MCF 10A (cell line): ENCODE data around the gene PLEKHA7. TPM values are rescaled to one million over a fixed set of nuclear protein-coding genes. Genes with fewer than 3 reads are reported as not detected.
"Not testable (repeated sequence)": the region's sequence is repeated elsewhere in the genome, so short reads cannot be mapped to it uniquely, and the experiment has no call there.

ENCODE experiments used
- BruUV-seq: library from RNA; stranded (reverse); fragments of 400-500 nt; replicated peaks from 2 replicates; lab custom pipeline; 2021; lab: Mats Ljungman, UMichigan
- CTCF ChIA-PET: fragments of 300-600 bp; sonication (Branson Sonifier 250); formaldehyde crosslinking; extraction: SDS; loops from one replicate; lab custom pipeline; 2021; ENCODE audit warnings: antibody characterized with exemption, inconsistent platforms; lab: Yijun Ruan, JAX
- POLR2A ChIA-PET: fragments of 300-600, 350-650 bp; sonication (Branson Sonifier 250); formaldehyde crosslinking; extraction: SDS; loops from one replicate; lab custom pipeline; 2020; ENCODE audit warnings: antibody characterized with exemption, inconsistent platforms; lab: Yijun Ruan, JAX
- DNase-seq: peaks from one replicate; pipeline ENCODE4 v3.0.0-alpha.2; 2018; ENCODE audit not compliant: unreplicated experiment
- H3K27ac Mint-ChIP-seq: one replicate; pipeline ENCODE4 v1.8.0; 2022; ENCODE audit warnings: mild to moderate bottlenecking, low read depth, mixed read lengths; ENCODE audit not compliant: unreplicated experiment
- H3K27me3 Mint-ChIP-seq: one replicate; pipeline ENCODE4 v1.8.0; 2022; ENCODE audit warnings: mixed read lengths; ENCODE audit not compliant: insufficient read depth, unreplicated experiment
- H3K36me3 Mint-ChIP-seq: one replicate; pipeline ENCODE4 v1.8.0; 2022; ENCODE audit warnings: mild to moderate bottlenecking, moderate library complexity, mixed read lengths; ENCODE audit not compliant: insufficient read depth, unreplicated experiment
- H3K4me1 Mint-ChIP-seq: one replicate; pipeline ENCODE4 v1.8.0; 2022; ENCODE audit warnings: mixed read lengths; ENCODE audit not compliant: insufficient read depth, unreplicated experiment
- H3K4me3 Mint-ChIP-seq: one replicate; pipeline ENCODE4 v1.8.0; 2022; ENCODE audit warnings: mild to moderate bottlenecking, moderate library complexity, mixed read lengths; ENCODE audit not compliant: unreplicated experiment
- H3K9me3 Mint-ChIP-seq: one replicate; pipeline ENCODE4 v1.8.0; 2022; ENCODE audit warnings: mixed read lengths; ENCODE audit not compliant: unreplicated experiment
- CTCF ChIP-seq: fragments of 200-600 bp; IDR thresholded peaks from one replicate; pipeline ENCODE4 v1.8.0; 2022; ENCODE audit warnings: antibody characterized with exemption, mild to moderate bottlenecking; ENCODE audit not compliant: unreplicated experiment
- intact Hi-C: fragments of 100-400 bp; cut with micrococcal nuclease; formaldehyde crosslinking; loops from 2 replicates; pipeline ENCODE4 v1.14.1; 2022
- total RNA-seq: library from RNA; stranded (reverse); gene quantifications from 2 replicates; pipeline ENCODE4 v1.2.3, GENCODE V29; 2022

The PLEKHA7 gene
- total RNA-seq, 1 experiment from 2014 or later = 2.8 TPM

GRCh38 chr11:16873289-16873688 lies 140.9 kb downstream of the PLEKHA7 start:
- no TSS peak for BruUV-seq
- intact Hi-C loops = no loop called here
- no peak overlapping the region for H3K4me3 Mint-ChIP-seq
- CTCF ChIA-PET = interaction anchor here (0.6 to 0.9 kb wide), 2 partner anchors 37 to 66 kb away, joined by 3 read pairs; no protein-coding TSS in a partner anchor
- H3K27me3 Mint-ChIP-seq = no peaks in the 10 kb centered on the region
- TF ChIP-seq CTCF = no peak
- no peaks in the 10 kb centered on the region for H3K9me3 Mint-ChIP-seq
- POLR2A ChIA-PET = no interaction called here
- no peak for DNase-seq
- H3K27ac Mint-ChIP-seq = no peak overlapping the region
- H3K4me1 Mint-ChIP-seq = no peaks in the 10 kb centered on the region
- H3K36me3 Mint-ChIP-seq = no peaks in the 10 kb centered on the region

- no peaks in the 10 kb centered on the region for H3K36me3 Mint-ChIP-seq
- no TSS peak for BruUV-seq
- ChIA-PET CTCF (interaction anchor here (0.6 to 1.3 kb wide), 3 partner anchors 43 to 52 kb away, joined by 3 to 6 read pairs (median 4); no protein-coding TSS in a partner anchor), POLR2A (interaction anchor here (0.6 kb wide), 1 partner anchor 31 kb away, joined by 4 read pairs; no protein-coding TSS in a partner anchor)
- no peak for DNase-seq
- no peak overlapping the region for H3K4me3 Mint-ChIP-seq
- no peaks in the 10 kb centered on the region for H3K4me1 Mint-ChIP-seq
- no peak overlapping the region for H3K27ac Mint-ChIP-seq
- TF ChIP-seq CTCF = no peak
- H3K27me3 Mint-ChIP-seq = no peaks in the 10 kb centered on the region
- H3K9me3 Mint-ChIP-seq = no peaks in the 10 kb centered on the region
- intact Hi-C loops = no loop called here
Observed at GRCh38 chr11:16871368-16871767, 142.8 kb downstream of the PLEKHA7 start.

- CTCF ChIA-PET = interaction anchor here (0.5 to 1.2 kb wide), 3 partner anchors 11 to 71 kb away, joined by 3 to 5 read pairs (median 3); no protein-coding TSS in a partner anchor
- DNase-seq = no peak
Observed at GRCh38 chr11:16867097-16867496, 147.1 kb downstream of the PLEKHA7 start.

GRCh38 chr11:16864428-16864827 lies 149.8 kb downstream of the PLEKHA7 start:
- H3K4me1 Mint-ChIP-seq = not testable (repeated sequence)

More at GRCh38 chr11:16867097-16867496, 147.1 kb downstream of the PLEKHA7 start:
- no TSS peak for BruUV-seq
- Mint-ChIP-seq H3K9me3 (no peaks in the 10 kb centered on the region), H3K4me1 (no peaks in the 10 kb centered on the region), H3K36me3 (no peaks in the 10 kb centered on the region), H3K27me3 (no peaks in the 10 kb centered on the region), H3K27ac (no peak overlapping the region), H3K4me3 (no peak overlapping the region)
- TF ChIP-seq CTCF = no peak
- intact Hi-C loops = no loop called here
- POLR2A ChIA-PET = no interaction called here

More at GRCh38 chr11:16864428-16864827, 149.8 kb downstream of the PLEKHA7 start:
- H3K4me3 Mint-ChIP-seq, intact Hi-C loops, H3K27me3 Mint-ChIP-seq, H3K27ac Mint-ChIP-seq, BruUV-seq, H3K36me3 Mint-ChIP-seq, H3K9me3 Mint-ChIP-seq, DNase-seq: not testable (repeated sequence)
- ChIA-PET CTCF (interaction anchor here (2.4 kb wide), 1 partner anchor 79 kb away, joined by 8 read pairs; no protein-coding TSS in a partner anchor), POLR2A (interaction anchor here (1.4 kb wide), 1 partner anchor 27 kb away, joined by 5 read pairs; no protein-coding TSS in a partner anchor)
